Ascending aorta (tissue), 2 donors: ENCODE data around the gene GPR183. TPM values are rescaled to one million over a fixed set of nuclear protein-coding genes. Genes with fewer than 3 reads are reported as not detected.

Experiments used
- DNase-seq, 2 donors: peaks; one replicate each; pipeline ENCODE4 v3.0.0-alpha.2; 2019; ENCODE audit warnings: low spot score in 2 of 2
- H3K27ac ChIP-seq, 2 donors: fragments of 200-600 bp; sonication (generic); one replicate each; pipeline ENCODE4 v1.5.1; 2016 to 2017; ENCODE audit warnings: mild to moderate bottlenecking in 1 of 2
- H3K27me3 ChIP-seq: fragments of 200-600 bp; sonication (generic); one replicate; pipeline ENCODE4 v1.5.1; 2017
- H3K36me3 ChIP-seq, 2 donors: fragments of 200-600 bp; sonication (generic); one replicate each; pipeline ENCODE4 v1.5.1; 2016
- H3K4me1 ChIP-seq, 2 donors: fragments of 200-600 bp; sonication (generic); one replicate each; pipeline ENCODE4 v1.5.1; 2016 to 2017; ENCODE audit warnings: mild to moderate bottlenecking in 1 of 2
- H3K4me3 ChIP-seq, 2 donors: fragments of 200-600 bp; sonication (generic); one replicate each; pipeline ENCODE4 v1.5.1; 2016 to 2017; ENCODE audit warnings: mild to moderate bottlenecking in 1 of 2
- H3K9me3 ChIP-seq, 2 donors: fragments of 200-600 bp; sonication (generic); one replicate each; pipeline ENCODE4 v1.5.1; 2016
- CTCF ChIP-seq, 3 experiments: fragments of 200-600 bp in 2 of 3; fragments of 450-650 bp in 1 of 3; sonication (generic) in 2 of 3; IDR thresholded peaks; one replicate each; pipeline ENCODE4 v1.5.1; 2016 to 2019; ENCODE audit warnings: antibody characterized with exemption in 3 of 3, mild to moderate bottlenecking in 1 of 3, moderate library complexity in 1 of 3
- intact Hi-C: fragments of 100-400 bp; cut with DNase I; formaldehyde crosslinking; loops from one replicate; pipeline ENCODE4 v1.15.1; 2023
- total RNA-seq: library from RNA; depleted of rRNA; stranded (reverse); fragments of >200 nt; gene quantifications from one replicate; pipeline ENCODE4 v1.1.0, GENCODE V29; 2016

The GPR183 gene
- total RNA-seq, 1 donor from 2014 or later, result 1.1 TPM

- no peak overlapping the region for H3K4me3 ChIP-seq
- no peaks in the 10 kb centered on the region for H3K36me3 ChIP-seq
- no peak for DNase-seq
- peak overlapping the region; percentile 11 to 23 for H3K27ac ChIP-seq
- H3K4me1 ChIP-seq, result peaks cover 5 to 18% of the 10 kb centered on the region in 2 donors
- no peaks in the 10 kb centered on the region for H3K27me3 ChIP-seq
- no peaks in the 10 kb centered on the region for H3K9me3 ChIP-seq
- intact Hi-C loops, result loop anchor here (2.0 kb wide), 1 partner anchor 19 kb away; no protein-coding TSS in a partner anchor
- TF ChIP-seq CTCF (IDR thresholded peaks at IDR 0.05), result no peak
Measured at GRCh38 chr13:99285432-99286182, 21.6 kb downstream of the GPR183 start.

- Histone ChIP-seq H3K27ac (peak overlapping the region; percentile 59 to 62), H3K4me3 (no peak overlapping the region)
- intact Hi-C loops, result loop anchor here (5.0 kb wide), 1 partner anchor 215 kb away; no protein-coding TSS in a partner anchor
Measured at GRCh38 chr13:99282264-99283231, 24.7 kb downstream of the GPR183 start.

GRCh38 chr13:99281811-99282263 is 25.4 kb downstream of the GPR183 start:
- Histone ChIP-seq H3K9me3 (no peaks in the 10 kb centered on the region), H3K27ac (peak overlapping the region; percentile 59 to 62), H3K4me3 (no peak overlapping the region), H3K27me3 (no peaks in the 10 kb centered on the region), H3K36me3 (peaks cover 0 to 4% of the 10 kb centered on the region in 2 donors), H3K4me1 (peaks cover 5 to 18% of the 10 kb centered on the region in 2 donors)
- intact Hi-C loops, result loop anchor here (5.0 kb wide), 1 partner anchor 215 kb away; no protein-coding TSS in a partner anchor
- no peak for TF ChIP-seq CTCF (IDR thresholded peaks at IDR 0.05)
- peak; percentile 34 to 83 for DNase-seq

More at GRCh38 chr13:99282264-99283231, 24.7 kb downstream of the GPR183 start:
- no peak for TF ChIP-seq CTCF (IDR thresholded peaks at IDR 0.05)
- Histone ChIP-seq H3K27me3 (no peaks in the 10 kb centered on the region), H3K36me3 (peaks cover 0 to 4% of the 10 kb centered on the region in 2 donors), H3K4me1 (peaks cover 5 to 18% of the 10 kb centered on the region in 2 donors), H3K9me3 (no peaks in the 10 kb centered on the region)
- no peak for DNase-seq

GRCh38 chr13:99280166-99280565 is 27.0 kb downstream of the GPR183 start:
- Histone ChIP-seq H3K27me3 (no peaks in the 10 kb centered on the region), H3K4me3 (no peak overlapping the region), H3K27ac (peak overlapping the region in 1 of 2 donors; percentile 62), H3K36me3 (peaks cover 0 to 5% of the 10 kb centered on the region in 2 donors), H3K9me3 (no peaks in the 10 kb centered on the region), H3K4me1 (peaks cover 5 to 14% of the 10 kb centered on the region in 2 donors)
- intact Hi-C loops, result loop anchor here (5.0 kb wide), 1 partner anchor 217 kb away; no protein-coding TSS in a partner anchor
- no peak for TF ChIP-seq CTCF (IDR thresholded peaks at IDR 0.05)
- no peak for DNase-seq

GRCh38 chr13:99279637-99280036 is 27.6 kb downstream of the GPR183 start:
- intact Hi-C loops, result loop anchor here (5.0 kb wide), 1 partner anchor 218 kb away; no protein-coding TSS in a partner anchor
- Histone ChIP-seq H3K4me3 (no peak overlapping the region), H3K27me3 (no peaks in the 10 kb centered on the region), H3K9me3 (no peaks in the 10 kb centered on the region), H3K27ac (peak overlapping the region in 1 of 2 donors; percentile 4), H3K4me1 (peaks cover 5 to 14% of the 10 kb centered on the region in 2 donors), H3K36me3 (peaks cover 0 to 8% of the 10 kb centered on the region in 2 donors)
- no peak for TF ChIP-seq CTCF (IDR thresholded peaks at IDR 0.05)
- no peak for DNase-seq
